Measurements from ENCODE around the gene DIAPH3. TPM values are rescaled to one million over a fixed set of nuclear protein-coding genes. Genes with fewer than 3 reads are reported as not detected.

Gene DIAPH3
- total RNA-seq, 1 donor from 2014 or later, result 0.32 TPM

DNA sequence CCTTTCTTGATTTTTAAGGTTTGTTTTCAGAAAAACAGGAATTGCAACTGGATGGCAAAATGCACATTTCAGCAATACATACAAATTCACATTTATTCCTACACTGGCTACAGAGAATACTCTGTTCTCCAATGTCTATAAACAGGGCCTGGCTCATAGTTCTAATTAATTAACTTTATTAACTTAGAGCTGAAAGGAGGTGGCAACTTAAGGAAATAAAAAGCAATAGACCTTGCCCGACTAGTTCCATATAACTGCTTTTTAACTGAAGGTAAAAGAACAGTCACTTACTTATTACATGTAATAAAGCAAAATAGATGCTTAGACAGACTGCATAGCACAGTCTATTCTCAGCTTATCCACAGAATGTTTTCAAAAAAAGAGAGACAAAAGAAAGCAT lies 498.5 kb downstream of the DIAPH3 start:
- no peak for DNase-seq (ENCODE audit: low spot score in 2 of 2)
- TF ChIP-seq CTCF (IDR thresholded peaks at IDR 0.05), result no peak
- no peak overlapping the region for H3K27ac ChIP-seq
- H3K9me3 ChIP-seq, result no peaks in the 10 kb centered on the region
- H3K36me3 ChIP-seq, result no peaks in the 10 kb centered on the region
- H3K27me3 ChIP-seq, result no peaks in the 10 kb centered on the region
- H3K4me3 ChIP-seq, result no peak overlapping the region
- intact Hi-C loops (cut with DNase I), result no loop called here
- H3K4me1 ChIP-seq, result peaks cover 0 to 8% of the 10 kb centered on the region in 2 donors

DNA sequence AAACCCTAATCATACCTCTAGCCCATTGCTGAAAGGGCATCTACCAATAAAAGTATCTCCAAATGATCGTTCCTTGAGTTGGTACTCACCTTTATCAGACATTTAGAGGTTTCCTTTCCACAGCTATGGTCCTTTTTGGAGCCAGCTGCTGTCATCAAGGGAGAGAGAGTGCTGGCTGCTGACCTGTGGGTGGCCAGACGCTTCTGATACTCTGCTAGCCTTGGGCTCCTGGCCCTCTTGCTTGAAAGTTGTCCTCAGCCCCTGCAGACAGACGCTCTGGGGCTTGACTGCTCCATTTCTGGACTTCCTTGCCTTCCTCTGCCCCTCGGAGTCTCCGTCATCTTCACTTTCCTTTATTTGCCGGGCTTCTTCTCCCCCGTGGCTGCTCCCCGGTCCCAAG lies 499.1 kb downstream of the DIAPH3 start:
- Histone ChIP-seq H3K36me3 (no peaks in the 10 kb centered on the region), H3K9me3 (no peaks in the 10 kb centered on the region), H3K4me3 (no peak overlapping the region), H3K27me3 (no peaks in the 10 kb centered on the region), H3K27ac (no peak overlapping the region), H3K4me1 (peaks cover 0 to 8% of the 10 kb centered on the region in 2 donors)
- no peak for DNase-seq (ENCODE audit: low spot score in 2 of 2)
- no peak for TF ChIP-seq CTCF (IDR thresholded peaks at IDR 0.05)
- intact Hi-C loops (cut with DNase I), result no loop called here

DNA sequence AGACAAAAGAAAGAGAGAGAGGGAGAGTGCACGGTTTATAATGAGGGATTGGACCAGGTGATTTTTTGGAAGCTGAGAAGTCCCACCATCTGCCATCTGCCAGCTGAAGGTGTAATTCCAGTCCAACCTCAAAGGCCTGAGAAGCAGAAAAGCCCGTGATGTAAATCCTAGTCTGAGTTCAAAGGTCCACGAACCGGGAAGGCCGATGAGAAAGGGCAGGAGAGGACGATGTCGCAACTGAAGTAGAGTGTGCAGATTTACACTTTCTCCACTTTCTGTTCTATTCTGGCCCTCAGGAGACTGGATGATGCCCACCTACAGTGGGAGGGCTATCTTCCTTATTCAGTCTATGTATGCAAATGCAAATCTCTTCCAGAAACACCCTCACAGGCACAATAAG lies 500.0 kb downstream of the DIAPH3 start:
- no peak for TF ChIP-seq CTCF (IDR thresholded peaks at IDR 0.05)
- no peak overlapping the region for H3K27ac ChIP-seq
- no peaks in the 10 kb centered on the region for H3K27me3 ChIP-seq
- H3K4me1 ChIP-seq, result peaks cover 0 to 8% of the 10 kb centered on the region in 2 donors
- no peaks in the 10 kb centered on the region for H3K9me3 ChIP-seq
- no peaks in the 10 kb centered on the region for H3K36me3 ChIP-seq
- intact Hi-C loops (cut with DNase I), result no loop called here
- DNase-seq (ENCODE audit: low spot score in 2 of 2), result no peak
- H3K4me3 ChIP-seq, result no peak overlapping the region

GRCh38 chr13:59660582-59660981 lies 503.1 kb downstream of the DIAPH3 start:
- no peak for TF ChIP-seq CTCF (IDR thresholded peaks at IDR 0.05)
- Histone ChIP-seq H3K27me3 (no peaks in the 10 kb centered on the region), H3K9me3 (no peaks in the 10 kb centered on the region), H3K27ac (no peak overlapping the region), H3K4me1 (peaks cover 0 to 4% of the 10 kb centered on the region in 2 donors), H3K4me3 (no peak overlapping the region), H3K36me3 (no peaks in the 10 kb centered on the region)
- DNase-seq (ENCODE audit: low spot score in 2 of 2), result no peak
- intact Hi-C loops (cut with DNase I), result no loop called here

- no peak for TF ChIP-seq CTCF (IDR thresholded peaks at IDR 0.05)
- intact Hi-C loops (cut with DNase I), result no loop called here
- H3K27ac ChIP-seq, result no peak overlapping the region
- DNase-seq (ENCODE audit: low spot score in 2 of 2), result no peak
- no peaks in the 10 kb centered on the region for H3K27me3 ChIP-seq
- no peaks in the 10 kb centered on the region for H3K9me3 ChIP-seq
- H3K4me3 ChIP-seq, result no peak overlapping the region
- no peaks in the 10 kb centered on the region for H3K36me3 ChIP-seq
- H3K4me1 ChIP-seq, result no peaks in the 10 kb centered on the region
Measured at GRCh38 chr13:59659981-59660380, 503.7 kb downstream of the DIAPH3 start.

- Histone ChIP-seq H3K36me3 (no peaks in the 10 kb centered on the region), H3K4me1 (no peaks in the 10 kb centered on the region), H3K27ac (no peak overlapping the region), H3K4me3 (no peak overlapping the region), H3K27me3 (no peaks in the 10 kb centered on the region), H3K9me3 (no peaks in the 10 kb centered on the region)
- intact Hi-C loops (cut with DNase I), result no loop called here
- no peak for DNase-seq (ENCODE audit: low spot score in 2 of 2)
- no peak for TF ChIP-seq CTCF (IDR thresholded peaks at IDR 0.05)
Measured at GRCh38 chr13:59658738-59659330, 504.9 kb downstream of the DIAPH3 start.
